GM12874 (cell line): ENCODE measurements around the gene WASF1.

Source experiments
- CTCF ChIP-seq: IDR thresholded peaks from 2 replicates; pipeline ENCODE4 v1.5.1; 2011; ENCODE audit warnings: low read depth, mild to moderate bottlenecking, control low read depth, low read length, moderate library complexity; ENCODE audit not compliant: insufficient read depth

Gene WASF1

GRCh38 chr6:110101885-110102284 lies 77.6 kb downstream of the WASF1 start:
- no peak for TF ChIP-seq CTCF

- TF ChIP-seq CTCF = no peak
Measured at GRCh38 chr6:110098511-110099116, 80.9 kb downstream of the WASF1 start.

GRCh38 chr6:110097443-110097842 lies 82.0 kb downstream of the WASF1 start:
- TF ChIP-seq CTCF = no peak

- no peak for TF ChIP-seq CTCF
Measured at GRCh38 chr6:110095935-110096334, 83.5 kb downstream of the WASF1 start.

- TF ChIP-seq CTCF = no peak
Measured at GRCh38 chr6:110095101-110095500, 84.4 kb downstream of the WASF1 start.

- TF ChIP-seq CTCF = no peak
Measured at GRCh38 chr6:110093981-110094380, 85.5 kb downstream of the WASF1 start.

- no peak for TF ChIP-seq CTCF
Measured at GRCh38 chr6:110090876-110091275, 88.6 kb downstream of the WASF1 start.

- TF ChIP-seq CTCF = no peak
Measured at GRCh38 chr6:110089323-110089722, 90.1 kb downstream of the WASF1 start.
